ENCODE results near the gene LRRC27.

The LRRC27 gene

DNA sequence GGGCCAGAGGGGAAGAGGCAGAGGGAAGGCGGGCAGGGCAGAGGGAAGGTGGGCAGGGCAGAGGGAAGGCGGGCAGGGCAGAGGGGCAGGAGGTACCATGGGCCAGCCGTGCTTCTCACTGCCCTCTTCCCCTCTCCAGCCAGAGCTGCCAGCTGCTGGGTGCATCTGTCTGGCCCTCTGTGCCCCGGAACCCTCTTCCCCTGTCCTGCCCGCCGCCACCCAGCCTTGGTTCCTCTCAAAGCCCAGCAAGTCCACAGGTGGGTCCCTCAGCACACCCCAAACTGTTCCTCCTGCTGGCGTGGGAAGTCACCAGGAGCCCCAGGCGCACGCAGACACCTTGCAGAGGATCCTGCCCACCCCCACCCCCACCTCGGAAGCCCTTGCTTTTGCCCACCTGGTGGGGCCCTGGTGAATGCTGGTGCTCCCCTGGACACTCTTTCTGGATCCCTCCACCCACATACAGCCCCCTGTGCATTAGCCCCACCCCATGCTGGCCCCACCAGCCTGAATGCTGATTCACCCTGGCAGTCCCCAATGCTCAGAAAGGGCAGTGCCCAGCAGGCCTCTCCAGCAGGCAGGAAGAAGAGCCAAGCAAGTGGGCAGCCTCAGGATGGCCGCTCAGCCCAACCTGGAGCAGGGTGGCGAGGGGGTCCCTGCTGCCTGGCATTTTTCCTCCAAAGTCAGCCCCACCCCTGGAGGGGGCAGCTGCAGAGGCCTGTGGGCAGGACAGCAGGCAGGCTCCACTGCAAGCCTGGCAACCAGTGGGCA lies 63.1 kb downstream of the LRRC27 start:
- no peak overlapping the region for H3K27ac ChIP-seq (replicated peaks)
- DNase-seq (ENCODE audit: low read depth in 1 of 2, low spot score in 1 of 2), result no peak
- TF ChIP-seq, protein P1, sequence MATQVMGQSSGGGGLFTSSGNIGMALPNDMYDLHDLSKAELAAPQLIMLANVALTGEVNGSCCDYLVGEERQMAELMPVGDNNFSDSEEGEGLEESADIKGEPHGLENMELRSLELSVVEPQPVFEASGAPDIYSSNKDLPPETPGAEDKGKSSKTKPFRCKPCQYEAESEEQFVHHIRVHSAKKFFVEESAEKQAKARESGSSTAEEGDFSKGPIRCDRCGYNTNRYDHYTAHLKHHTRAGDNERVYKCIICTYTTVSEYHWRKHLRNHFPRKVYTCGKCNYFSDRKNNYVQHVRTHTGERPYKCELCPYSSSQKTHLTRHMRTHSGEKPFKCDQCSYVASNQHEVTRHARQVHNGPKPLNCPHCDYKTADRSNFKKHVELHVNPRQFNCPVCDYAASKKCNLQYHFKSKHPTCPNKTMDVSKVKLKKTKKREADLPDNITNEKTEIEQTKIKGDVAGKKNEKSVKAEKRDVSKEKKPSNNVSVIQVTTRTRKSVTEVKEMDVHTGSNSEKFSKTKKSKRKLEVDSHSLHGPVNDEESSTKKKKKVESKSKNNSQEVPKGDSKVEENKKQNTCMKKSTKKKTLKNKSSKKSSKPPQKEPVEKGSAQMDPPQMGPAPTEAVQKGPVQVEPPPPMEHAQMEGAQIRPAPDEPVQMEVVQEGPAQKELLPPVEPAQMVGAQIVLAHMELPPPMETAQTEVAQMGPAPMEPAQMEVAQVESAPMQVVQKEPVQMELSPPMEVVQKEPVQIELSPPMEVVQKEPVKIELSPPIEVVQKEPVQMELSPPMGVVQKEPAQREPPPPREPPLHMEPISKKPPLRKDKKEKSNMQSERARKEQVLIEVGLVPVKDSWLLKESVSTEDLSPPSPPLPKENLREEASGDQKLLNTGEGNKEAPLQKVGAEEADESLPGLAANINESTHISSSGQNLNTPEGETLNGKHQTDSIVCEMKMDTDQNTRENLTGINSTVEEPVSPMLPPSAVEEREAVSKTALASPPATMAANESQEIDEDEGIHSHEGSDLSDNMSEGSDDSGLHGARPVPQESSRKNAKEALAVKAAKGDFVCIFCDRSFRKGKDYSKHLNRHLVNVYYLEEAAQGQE (IDR thresholded peaks at IDR 0.05; ENCODE audit: insufficient replicate concordance, low read depth), result no peak
- H3K4me3 ChIP-seq (replicated peaks; ENCODE audit: insufficient read depth, low read length), result no peak overlapping the region
- no peaks in the 10 kb centered on the region for H3K27me3 ChIP-seq (ENCODE audit: insufficient read depth, poor library complexity, severe bottlenecking)

DNA sequence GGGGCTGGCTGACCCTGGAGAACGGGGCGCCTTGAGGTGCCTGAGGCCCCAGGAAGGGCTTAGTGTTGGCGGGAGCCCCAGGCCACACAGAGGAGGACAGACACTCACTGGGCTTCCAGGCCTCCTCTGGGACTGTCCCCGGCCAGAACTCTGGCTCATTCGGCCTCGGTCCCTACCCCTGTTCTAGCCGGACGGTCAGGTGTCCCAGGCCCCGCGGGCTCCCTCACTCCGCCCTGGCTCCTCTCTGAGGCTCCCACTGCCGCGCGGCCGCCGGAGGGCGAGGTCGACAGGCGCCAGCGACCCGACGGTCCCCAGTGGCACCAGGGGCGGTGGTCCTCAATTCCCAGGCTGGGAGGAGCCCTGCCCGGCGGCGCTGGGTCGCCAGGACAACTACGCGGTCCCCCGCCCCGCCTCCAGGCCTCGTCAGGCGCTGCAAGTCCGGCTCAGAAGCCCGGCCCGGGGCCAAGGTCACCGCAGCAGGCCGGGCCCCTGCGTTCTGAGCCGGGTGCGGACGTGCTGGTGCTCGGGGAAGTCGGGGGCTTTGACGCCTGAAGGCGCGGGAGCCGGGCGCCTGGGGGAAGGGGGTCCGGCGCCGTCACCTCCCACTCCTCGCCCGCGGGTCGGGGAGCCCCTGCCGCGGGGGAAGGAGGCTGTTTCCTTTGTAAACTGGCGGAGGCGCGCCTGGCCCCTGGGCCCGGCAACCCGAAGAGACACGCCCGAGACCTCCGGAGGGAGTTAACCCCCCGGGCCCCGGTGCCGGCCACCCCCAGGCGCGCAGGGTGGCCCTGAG lies 63.9 kb downstream of the LRRC27 start:
- Histone ChIP-seq H3K27me3 (ENCODE audit: insufficient read depth, poor library complexity, severe bottlenecking) (no peaks in the 10 kb centered on the region), H3K27ac (replicated peaks) (peak overlapping the region; percentile 52), H3K4me3 (replicated peaks; ENCODE audit: insufficient read depth, low read length) (peak overlapping the region; percentile 23)
- no peak for DNase-seq (ENCODE audit: low read depth in 1 of 2, low spot score in 1 of 2)
- TF ChIP-seq, protein P2, sequence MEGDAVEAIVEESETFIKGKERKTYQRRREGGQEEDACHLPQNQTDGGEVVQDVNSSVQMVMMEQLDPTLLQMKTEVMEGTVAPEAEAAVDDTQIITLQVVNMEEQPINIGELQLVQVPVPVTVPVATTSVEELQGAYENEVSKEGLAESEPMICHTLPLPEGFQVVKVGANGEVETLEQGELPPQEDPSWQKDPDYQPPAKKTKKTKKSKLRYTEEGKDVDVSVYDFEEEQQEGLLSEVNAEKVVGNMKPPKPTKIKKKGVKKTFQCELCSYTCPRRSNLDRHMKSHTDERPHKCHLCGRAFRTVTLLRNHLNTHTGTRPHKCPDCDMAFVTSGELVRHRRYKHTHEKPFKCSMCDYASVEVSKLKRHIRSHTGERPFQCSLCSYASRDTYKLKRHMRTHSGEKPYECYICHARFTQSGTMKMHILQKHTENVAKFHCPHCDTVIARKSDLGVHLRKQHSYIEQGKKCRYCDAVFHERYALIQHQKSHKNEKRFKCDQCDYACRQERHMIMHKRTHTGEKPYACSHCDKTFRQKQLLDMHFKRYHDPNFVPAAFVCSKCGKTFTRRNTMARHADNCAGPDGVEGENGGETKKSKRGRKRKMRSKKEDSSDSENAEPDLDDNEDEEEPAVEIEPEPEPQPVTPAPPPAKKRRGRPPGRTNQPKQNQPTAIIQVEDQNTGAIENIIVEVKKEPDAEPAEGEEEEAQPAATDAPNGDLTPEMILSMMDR (IDR thresholded peaks at IDR 0.05; ENCODE audit: insufficient read depth, low read length), result no peak
- no peak for TF ChIP-seq GABPA (IDR thresholded peaks at IDR 0.05; ENCODE audit: low read depth)
- TF ChIP-seq SPI1 (IDR thresholded peaks at IDR 0.05; ENCODE audit: borderline replicate concordance, low read depth), result no peak
- no peak for TF ChIP-seq POLR2AphosphoS5 (IDR thresholded peaks at IDR 0.05; ENCODE audit: low read depth)
- TF ChIP-seq, protein P1 (IDR thresholded peaks at IDR 0.05; ENCODE audit: insufficient replicate concordance, low read depth), result no peak

DNA sequence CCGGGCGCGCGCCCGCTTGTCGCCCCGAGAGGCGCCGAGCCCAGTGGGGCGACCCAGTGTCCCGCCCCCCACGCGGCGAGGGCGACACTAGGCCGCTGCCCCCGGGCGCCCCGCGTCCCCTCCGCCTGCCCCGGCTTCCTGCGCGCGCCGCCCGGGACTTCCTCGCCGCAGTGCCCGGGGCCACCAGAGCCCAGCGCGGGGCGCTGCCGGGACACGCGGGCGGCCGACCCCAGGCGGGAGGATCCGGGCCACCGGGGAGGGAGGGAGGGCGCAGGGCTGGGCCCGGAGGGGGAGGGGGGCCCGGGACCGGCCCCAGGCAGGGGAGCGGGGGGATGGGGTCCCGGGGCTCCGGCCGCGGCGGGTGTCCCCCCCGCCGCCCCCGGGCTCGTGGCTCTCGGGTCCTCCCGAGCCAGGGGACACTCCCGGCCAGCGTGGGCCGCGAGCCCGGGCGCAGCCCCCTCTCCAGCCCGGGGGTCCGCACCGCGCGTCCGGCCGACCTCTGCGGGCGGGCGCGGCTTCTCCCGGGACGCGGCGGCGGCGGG lies 64.6 kb downstream of the LRRC27 start:
- peak overlapping the region; percentile 23 for H3K4me3 ChIP-seq (replicated peaks; ENCODE audit: insufficient read depth, low read length)
- no peaks in the 10 kb centered on the region for H3K27me3 ChIP-seq (ENCODE audit: insufficient read depth, poor library complexity, severe bottlenecking)
- no peak overlapping the region for H3K27ac ChIP-seq (replicated peaks)
- DNase-seq (ENCODE audit: low read depth in 1 of 2, low spot score in 1 of 2), result peak; percentile 55 to 56
- TF ChIP-seq GABPA (IDR thresholded peaks at IDR 0.05; ENCODE audit: low read depth) (no peak), SPI1 (IDR thresholded peaks at IDR 0.05; ENCODE audit: borderline replicate concordance, low read depth) (no peak), POLR2AphosphoS5 (IDR thresholded peaks at IDR 0.05; ENCODE audit: low read depth) (no peak)
- TF ChIP-seq, protein P2 (IDR thresholded peaks at IDR 0.05; ENCODE audit: insufficient read depth, low read length), result no peak
- TF ChIP-seq, protein P1 (IDR thresholded peaks at IDR 0.05; ENCODE audit: insufficient replicate concordance, low read depth), result no peak

Data from HL-60 (cell line).